ENCODE measurements around the gene LRRTM4. TPM values are rescaled to one million over a fixed set of nuclear protein-coding genes. Genes with fewer than 3 reads are reported as not detected.

The LRRTM4 gene
- total and polyA plus RNA-seq, 2 of the 13 experiments (the other 11 are each of a cell fraction or from before 2014, with no cell fraction given), result 1.2 TPM

- FAIRE-seq (no peak), ATAC-seq (no peak), DNase-seq (ENCODE audit: low spot score) (no peak)
- Histone ChIP-seq H3K27me3 (ENCODE audit: control insufficient read depth in 1 of 2, insufficient read depth in 2 of 2, low read length in 2 of 2) (no peaks in the 10 kb centered on the region), H3K4me2 (ENCODE audit: low read depth, low read length) (no peak overlapping the region), H2AFZ (ENCODE audit: low read length) (no peak overlapping the region), H4K20me1 (ENCODE audit: insufficient read depth, low read length) (no peaks in the 10 kb centered on the region), H3K79me2 (ENCODE audit: insufficient read depth, low read length) (no peaks in the 10 kb centered on the region), H3K36me3 (replicated peaks in 1 of 2; ENCODE audit: control insufficient read depth in 1 of 2, insufficient read depth in 2 of 2, low read length in 2 of 2) (no peaks in the 10 kb centered on the region), H3K9ac (ENCODE audit: insufficient read depth, low read depth, low read length) (no peak overlapping the region), H3K4me3 (replicated peaks in 1 of 3; ENCODE audit: insufficient read depth in 1 of 3, low read depth in 2 of 3, low read length in 3 of 3) (no peak overlapping the region), H3K4me1 (ENCODE audit: insufficient read depth, low read length) (no peaks in the 10 kb centered on the region), H3K9me3 (ENCODE audit: low read length) (no peaks in the 10 kb centered on the region), H3K27ac (ENCODE audit: extremely low read length, insufficient read depth, low read length) (no peak overlapping the region)
- in situ Hi-C loops (cut with HindIII; ENCODE audit: extremely low pct_ligation_motif_present, low pct_unique_long_range_greater_than_20kb) (no loop called here), intact Hi-C loops (cut with micrococcal nuclease; ENCODE audit: unreplicated experiment) (no loop called here)
- ChIA-PET CTCF (ENCODE audit: low intra/inter-chr PET ratio, low total read pairs) (no interaction called here), POLR2A (no interaction called here)
- TF ChIP-seq SATB2 (CRISPR knock-in tag; IDR thresholded peaks at IDR 0.05) (no peak), ZNF747 (CRISPR knock-in tag; IDR thresholded peaks at IDR 0.05; ENCODE audit: borderline replicate concordance) (no peak), ZNF678 (CRISPR knock-in tag; IDR thresholded peaks at IDR 0.05) (no peak), HNF1A (IDR thresholded peaks at IDR 0.05; ENCODE audit: low read depth) (no peak), HNF1A (CRISPR knock-in tag; IDR thresholded peaks at IDR 0.05; ENCODE audit: borderline replicate concordance) (no peak), NR3C1 (CRISPR knock-in tag; IDR thresholded peaks at IDR 0.05) (no peak), ZFP82 (CRISPR knock-in tag; IDR thresholded peaks at IDR 0.05; ENCODE audit: borderline replicate concordance) (no peak)
- TF ChIP-seq, protein P1, sequence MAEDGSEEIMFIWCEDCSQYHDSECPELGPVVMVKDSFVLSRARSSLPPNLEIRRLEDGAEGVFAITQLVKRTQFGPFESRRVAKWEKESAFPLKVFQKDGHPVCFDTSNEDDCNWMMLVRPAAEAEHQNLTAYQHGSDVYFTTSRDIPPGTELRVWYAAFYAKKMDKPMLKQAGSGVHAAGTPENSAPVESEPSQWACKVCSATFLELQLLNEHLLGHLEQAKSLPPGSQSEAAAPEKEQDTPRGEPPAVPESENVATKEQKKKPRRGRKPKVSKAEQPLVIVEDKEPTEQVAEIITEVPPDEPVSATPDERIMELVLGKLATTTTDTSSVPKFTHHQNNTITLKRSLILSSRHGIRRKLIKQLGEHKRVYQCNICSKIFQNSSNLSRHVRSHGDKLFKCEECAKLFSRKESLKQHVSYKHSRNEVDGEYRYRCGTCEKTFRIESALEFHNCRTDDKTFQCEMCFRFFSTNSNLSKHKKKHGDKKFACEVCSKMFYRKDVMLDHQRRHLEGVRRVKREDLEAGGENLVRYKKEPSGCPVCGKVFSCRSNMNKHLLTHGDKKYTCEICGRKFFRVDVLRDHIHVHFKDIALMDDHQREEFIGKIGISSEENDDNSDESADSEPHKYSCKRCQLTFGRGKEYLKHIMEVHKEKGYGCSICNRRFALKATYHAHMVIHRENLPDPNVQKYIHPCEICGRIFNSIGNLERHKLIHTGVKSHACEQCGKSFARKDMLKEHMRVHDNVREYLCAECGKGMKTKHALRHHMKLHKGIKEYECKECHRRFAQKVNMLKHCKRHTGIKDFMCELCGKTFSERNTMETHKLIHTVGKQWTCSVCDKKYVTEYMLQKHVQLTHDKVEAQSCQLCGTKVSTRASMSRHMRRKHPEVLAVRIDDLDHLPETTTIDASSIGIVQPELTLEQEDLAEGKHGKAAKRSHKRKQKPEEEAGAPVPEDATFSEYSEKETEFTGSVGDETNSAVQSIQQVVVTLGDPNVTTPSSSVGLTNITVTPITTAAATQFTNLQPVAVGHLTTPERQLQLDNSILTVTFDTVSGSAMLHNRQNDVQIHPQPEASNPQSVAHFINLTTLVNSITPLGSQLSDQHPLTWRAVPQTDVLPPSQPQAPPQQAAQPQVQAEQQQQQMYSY (CRISPR knock-in tag; IDR thresholded peaks at IDR 0.05), result no peak
- BruUV-seq (replicated peaks), result no TSS peak
These were observed 149.5 kb downstream of the LRRTM4 start for GRCh38 chr2:77372636-77373035.
